Activated naive CD8-positive, alpha-beta T cell treated with anti-CD3 and anti-CD28 coated beads for 36 hours (primary cell): Measurements from ENCODE around the gene PTGES2. TPM values are rescaled to one million over a fixed set of nuclear protein-coding genes. Genes with fewer than 3 reads are reported as not detected.
"Not testable (repeated sequence)": the region's sequence is repeated elsewhere in the genome, so short reads cannot be mapped to it uniquely, and the experiment has no call there.

Experiments used
- DNase-seq: peaks from one replicate; pipeline ENCODE4 v3.0.0; 2021
- H3K27ac Mint-ChIP-seq: one replicate; pipeline ENCODE4 v1.8.0; 2022; ENCODE audit warnings: mild to moderate bottlenecking, moderate library complexity, mixed read lengths
- H3K27me3 Mint-ChIP-seq: one replicate; pipeline ENCODE4 v1.8.0; 2022; ENCODE audit warnings: mild to moderate bottlenecking, mixed read lengths
- H3K36me3 Mint-ChIP-seq: one replicate; pipeline ENCODE4 v1.8.0; 2021; ENCODE audit warnings: mild to moderate bottlenecking, mixed read lengths
- H3K4me1 Mint-ChIP-seq: one replicate; pipeline ENCODE4 v1.8.0; 2021; ENCODE audit warnings: mixed read lengths
- H3K4me3 Mint-ChIP-seq: one replicate; pipeline ENCODE4 v1.8.0; 2022; ENCODE audit warnings: mild to moderate bottlenecking, moderate library complexity, mixed read lengths
- H3K9me3 Mint-ChIP-seq: one replicate; pipeline ENCODE4 v1.8.0; 2022; ENCODE audit warnings: mixed read lengths
- total RNA-seq, 2 experiments: library from RNA; stranded (reverse); gene quantifications; one replicate each; pipeline ENCODE4 v1.2.3, GENCODE V29; 2021

PTGES2 gene
- total RNA-seq, 2 experiments from 2014 or later = 63.3 to 66.1 TPM

DNA sequence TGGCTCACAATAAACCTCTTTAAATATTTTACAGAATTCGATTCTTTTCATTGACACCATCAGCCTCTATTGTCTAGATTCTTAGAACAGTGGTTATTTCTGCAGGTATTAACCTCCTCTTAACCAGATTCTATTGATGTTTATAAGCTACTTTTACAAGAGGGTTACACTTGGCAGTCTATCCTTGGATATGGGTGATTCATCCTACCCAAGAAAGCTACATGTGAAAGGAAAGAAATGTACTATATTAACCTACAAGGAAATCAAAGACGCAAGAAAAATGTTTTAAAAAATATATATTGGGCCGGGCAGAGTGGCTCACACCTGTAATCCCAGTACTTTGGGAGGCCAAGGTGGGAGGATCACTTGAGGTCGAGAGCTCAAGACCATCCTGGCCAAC is 42.8 kb downstream of the PTGES2 start:
- Mint-ChIP-seq H3K36me3 (peaks cover 10% of the 10 kb centered on the region), H3K27me3 (no peaks in the 10 kb centered on the region), H3K4me3 (no peak overlapping the region), H3K9me3 (no peaks in the 10 kb centered on the region), H3K4me1 (peaks cover 52% of the 10 kb centered on the region), H3K27ac (no peak overlapping the region)
- DNase-seq = no peak

DNA sequence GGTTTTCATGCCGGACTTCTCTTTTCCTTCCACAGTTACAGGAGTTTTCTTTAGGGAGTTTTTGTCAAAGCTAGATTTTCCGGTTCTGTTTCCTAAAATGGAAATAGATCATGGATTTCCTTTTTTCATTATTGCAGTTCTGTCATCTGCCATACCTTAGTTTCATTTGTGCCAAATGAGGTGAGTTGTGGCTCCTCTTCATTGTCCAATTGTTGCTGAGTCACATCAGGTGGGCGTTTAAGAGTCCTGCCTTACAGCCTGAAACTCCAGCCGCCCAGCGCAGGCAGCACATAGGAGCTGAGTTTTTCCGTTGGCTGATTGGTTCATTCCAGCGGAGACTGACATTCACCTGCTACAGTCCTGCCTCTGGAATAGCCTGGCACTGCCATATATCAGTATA is 45.4 kb downstream of the PTGES2 start:
- Mint-ChIP-seq H3K9me3 (no peaks in the 10 kb centered on the region), H3K4me1 (peaks cover 53% of the 10 kb centered on the region), H3K36me3 (peaks cover 17% of the 10 kb centered on the region), H3K27ac (peak overlapping the region; percentile 59), H3K27me3 (no peaks in the 10 kb centered on the region), H3K4me3 (no peak overlapping the region)
- no peak for DNase-seq

DNA sequence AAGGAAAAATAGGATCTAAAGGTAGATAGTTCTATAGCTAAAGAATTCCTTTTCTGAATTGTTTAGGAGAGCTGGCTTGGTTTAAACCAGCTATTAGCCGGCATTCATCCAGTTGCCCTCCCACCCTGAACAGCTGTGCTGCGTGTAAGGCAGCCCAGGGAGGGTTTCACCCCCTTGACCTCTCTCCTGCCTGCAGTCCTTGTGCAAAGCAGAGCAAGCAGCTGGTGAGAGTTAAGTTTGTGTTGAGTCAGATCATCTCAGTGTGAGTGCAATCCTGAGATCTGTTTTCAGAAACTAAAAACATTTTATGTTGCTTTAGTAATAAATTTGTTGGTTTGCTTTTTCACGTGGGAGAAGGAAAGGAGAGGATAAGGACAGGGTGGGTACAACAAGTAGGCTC is 46.5 kb downstream of the PTGES2 start:
- Mint-ChIP-seq H3K4me1 (peaks cover 57% of the 10 kb centered on the region), H3K27ac (peak overlapping the region; percentile 25), H3K27me3 (no peaks in the 10 kb centered on the region), H3K4me3 (no peak overlapping the region), H3K9me3 (no peaks in the 10 kb centered on the region), H3K36me3 (peaks cover 24% of the 10 kb centered on the region)
- DNase-seq = no peak

DNA sequence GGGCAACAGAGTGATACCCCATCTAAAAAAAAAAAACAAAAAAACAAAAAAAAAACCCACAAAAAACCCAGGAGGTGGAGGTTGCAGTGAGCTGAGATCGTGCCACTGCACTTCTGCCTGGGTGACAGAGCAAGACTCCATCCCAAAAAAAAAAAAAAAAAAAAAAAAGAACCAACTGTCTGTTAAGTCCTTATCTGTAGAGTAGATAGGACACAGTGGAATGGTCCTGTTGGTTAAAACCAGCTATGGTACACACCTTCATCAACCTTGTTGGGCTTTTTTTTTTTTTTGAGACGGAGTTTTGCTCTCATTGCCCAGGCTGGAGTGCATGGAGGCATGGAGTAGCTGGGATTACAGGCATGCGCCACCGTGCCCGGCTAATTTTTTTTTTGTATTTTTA is 47.3 kb downstream of the PTGES2 start:
- H3K36me3 Mint-ChIP-seq = peaks cover 25% of the 10 kb centered on the region
- H3K27me3 Mint-ChIP-seq = no peaks in the 10 kb centered on the region
- H3K4me1 Mint-ChIP-seq = peaks cover 54% of the 10 kb centered on the region
- H3K9me3 Mint-ChIP-seq = no peaks in the 10 kb centered on the region
- no peak for DNase-seq
- no peak overlapping the region for H3K4me3 Mint-ChIP-seq
- H3K27ac Mint-ChIP-seq = no peak overlapping the region

DNA sequence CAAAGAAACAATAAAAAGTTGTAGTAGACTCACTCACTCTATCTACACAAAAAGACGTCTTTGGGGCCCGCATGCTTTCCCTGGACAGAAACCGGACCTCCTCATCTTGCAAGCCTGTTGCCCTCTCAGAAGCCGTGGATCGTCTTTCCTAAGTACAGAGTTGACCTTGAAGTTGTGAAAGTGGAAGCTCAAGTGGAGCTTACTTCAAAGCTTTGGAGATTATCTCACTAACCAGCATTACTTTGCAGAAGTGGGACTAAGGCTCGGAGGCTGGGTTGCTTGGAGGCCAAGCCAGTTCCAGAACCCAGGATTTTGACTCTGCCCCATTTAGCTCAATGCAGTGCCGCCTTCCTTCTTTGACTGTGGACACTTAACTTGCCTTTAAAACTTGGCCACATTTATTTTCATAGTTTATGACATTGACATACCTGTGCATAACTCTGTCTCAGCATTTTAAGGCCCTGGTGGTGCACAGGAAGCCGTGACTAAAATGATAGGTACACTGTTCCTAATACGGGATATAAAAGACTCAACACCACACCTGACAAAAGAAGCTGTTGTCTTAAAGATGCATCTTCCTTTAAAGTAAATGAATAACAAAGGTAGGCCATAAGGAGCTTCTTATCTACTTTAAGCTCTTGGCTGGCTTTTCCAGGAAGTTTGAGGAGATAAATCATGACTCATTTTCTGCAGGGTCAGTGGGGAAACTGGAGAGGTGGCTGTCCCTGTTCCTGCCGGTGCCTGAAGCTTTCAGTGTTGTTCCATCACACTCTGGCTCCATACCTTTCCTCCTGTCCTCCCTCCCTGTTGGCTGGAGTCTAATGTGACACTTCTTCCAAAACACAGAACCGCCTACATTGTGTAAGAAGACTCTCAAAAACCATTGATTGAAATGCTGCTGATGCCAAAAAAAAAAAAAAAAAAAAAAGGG is 48.8 kb downstream of the PTGES2 start:
- Mint-ChIP-seq H3K27me3 (no peaks in the 10 kb centered on the region), H3K9me3 (no peaks in the 10 kb centered on the region), H3K4me3 (no peak overlapping the region), H3K27ac (peak overlapping the region; percentile 69), H3K4me1 (peaks cover 45% of the 10 kb centered on the region), H3K36me3 (peaks cover 28% of the 10 kb centered on the region)
- no peak for DNase-seq

DNA sequence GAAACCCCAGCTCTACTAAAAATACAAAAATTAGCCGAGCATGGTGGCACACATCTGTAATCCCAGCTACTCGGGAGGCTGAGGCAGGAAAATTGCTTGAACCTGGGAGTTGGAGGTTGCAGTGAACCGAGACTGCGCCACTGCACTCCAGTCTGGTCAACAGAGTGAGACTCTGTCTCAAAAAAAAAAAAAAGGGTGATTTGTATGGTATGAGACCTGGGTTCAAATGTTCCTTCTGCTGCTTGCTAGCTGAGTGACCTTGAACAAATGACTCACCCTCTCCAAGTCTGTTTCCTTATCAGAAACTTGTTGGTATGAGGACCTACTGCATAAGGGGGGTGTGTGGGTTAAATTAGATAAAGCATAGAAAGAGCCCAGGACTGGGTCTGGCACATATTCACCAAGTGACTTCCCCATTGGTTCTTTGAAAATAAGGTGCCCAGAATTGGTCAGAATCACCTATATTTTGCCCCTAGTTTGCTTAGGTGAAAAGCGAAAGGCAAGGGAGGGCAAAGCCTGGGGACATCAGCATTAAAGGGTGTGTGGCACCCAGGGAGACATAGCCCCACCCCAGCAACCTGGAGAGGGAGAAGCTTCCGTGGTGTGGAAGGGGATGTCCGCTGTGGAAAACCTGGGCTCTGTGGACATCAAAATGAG is 49.6 kb downstream of the PTGES2 start:
- Mint-ChIP-seq H3K9me3 (no peaks in the 10 kb centered on the region), H3K4me1 (peaks cover 48% of the 10 kb centered on the region), H3K36me3 (peaks cover 34% of the 10 kb centered on the region), H3K4me3 (no peak overlapping the region), H3K27me3 (no peaks in the 10 kb centered on the region), H3K27ac (peak overlapping the region; percentile 31)
- DNase-seq = no peak

DNA sequence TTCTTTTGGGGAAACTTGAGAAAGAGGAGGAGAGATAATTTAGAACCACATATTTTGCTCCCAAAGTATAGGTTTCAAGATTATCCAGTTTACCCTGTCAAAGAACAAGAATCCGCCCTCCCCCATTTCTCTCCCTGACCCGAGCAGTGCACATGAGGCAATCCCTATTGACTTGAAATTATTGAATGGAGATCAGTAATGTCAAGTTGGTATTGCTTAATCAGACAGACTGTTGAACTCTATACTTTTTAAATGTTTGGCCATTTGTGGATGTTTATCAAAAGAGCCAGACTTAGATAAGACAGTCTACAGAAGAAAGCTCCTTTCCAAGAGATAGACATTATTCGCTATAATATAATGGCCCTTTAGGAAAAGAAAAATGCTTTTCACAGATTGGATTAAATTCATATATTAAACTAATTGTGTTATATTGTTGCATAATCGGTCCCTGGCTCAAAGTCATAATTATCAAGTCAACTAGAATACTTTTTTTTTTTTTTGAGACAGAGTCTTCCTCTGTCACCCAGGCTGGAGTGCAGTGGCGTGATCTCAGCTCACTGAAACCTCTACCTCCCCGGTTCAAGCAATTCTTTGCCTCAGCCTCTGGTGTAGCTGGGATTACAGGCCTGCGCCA is 54.2 kb downstream of the PTGES2 start:
- H3K27ac Mint-ChIP-seq = peak overlapping the region; percentile 89
- peaks cover 41% of the 10 kb centered on the region for H3K36me3 Mint-ChIP-seq
- H3K4me3 Mint-ChIP-seq = no peak overlapping the region
- no peaks in the 10 kb centered on the region for H3K27me3 Mint-ChIP-seq
- H3K4me1 Mint-ChIP-seq = peaks cover 49% of the 10 kb centered on the region
- DNase-seq = no peak
- H3K9me3 Mint-ChIP-seq = peaks cover 1% of the 10 kb centered on the region

DNA sequence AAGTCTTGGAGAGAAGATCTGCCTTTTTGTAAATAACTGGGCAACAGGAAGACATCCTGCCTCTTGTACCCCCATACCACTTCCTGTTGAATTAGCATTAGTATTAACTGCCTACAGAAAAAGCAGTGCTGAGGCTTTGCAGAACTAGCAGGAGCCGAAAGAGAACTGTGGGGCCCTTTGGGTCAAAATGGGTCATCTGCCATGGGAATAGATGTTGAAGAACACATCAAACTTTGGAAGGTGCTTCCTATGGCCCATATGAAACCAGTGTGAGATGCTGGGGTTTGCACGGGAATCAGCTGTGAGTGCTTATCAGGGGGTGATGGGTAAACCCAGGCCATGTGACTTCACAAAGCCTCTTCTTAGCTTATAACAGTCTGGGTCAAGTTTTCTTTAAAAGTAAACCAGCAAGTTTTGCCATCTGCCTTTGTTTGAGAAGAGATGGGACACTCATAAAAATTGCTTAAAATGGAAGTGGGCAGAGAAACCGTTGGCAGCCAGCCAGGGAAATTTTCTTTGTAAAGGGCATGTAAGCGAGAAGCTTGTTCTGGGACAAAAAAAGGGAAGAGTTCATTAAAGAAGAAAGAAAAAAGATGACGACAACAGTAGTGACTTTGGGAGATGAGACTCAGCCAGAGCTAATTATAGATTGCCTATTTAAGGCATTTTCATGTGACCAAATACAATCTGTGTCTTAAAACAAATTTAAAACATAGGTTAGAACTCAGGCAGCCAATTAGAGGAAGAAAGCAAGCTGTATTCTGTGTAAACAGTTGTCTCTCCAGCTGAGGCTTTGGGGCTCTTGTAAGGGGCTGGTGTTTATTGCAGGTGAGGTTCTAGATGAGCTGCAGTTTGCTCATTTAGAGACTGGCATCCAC is 55.1 kb downstream of the PTGES2 start:
- Mint-ChIP-seq H3K27me3 (no peaks in the 10 kb centered on the region), H3K4me1 (peaks cover 41% of the 10 kb centered on the region), H3K9me3 (peaks cover 1% of the 10 kb centered on the region), H3K4me3 (peak overlapping the region; percentile 79), H3K27ac (peak overlapping the region; percentile 89), H3K36me3 (peaks cover 35% of the 10 kb centered on the region)
- peak; percentile 54 for DNase-seq

DNA sequence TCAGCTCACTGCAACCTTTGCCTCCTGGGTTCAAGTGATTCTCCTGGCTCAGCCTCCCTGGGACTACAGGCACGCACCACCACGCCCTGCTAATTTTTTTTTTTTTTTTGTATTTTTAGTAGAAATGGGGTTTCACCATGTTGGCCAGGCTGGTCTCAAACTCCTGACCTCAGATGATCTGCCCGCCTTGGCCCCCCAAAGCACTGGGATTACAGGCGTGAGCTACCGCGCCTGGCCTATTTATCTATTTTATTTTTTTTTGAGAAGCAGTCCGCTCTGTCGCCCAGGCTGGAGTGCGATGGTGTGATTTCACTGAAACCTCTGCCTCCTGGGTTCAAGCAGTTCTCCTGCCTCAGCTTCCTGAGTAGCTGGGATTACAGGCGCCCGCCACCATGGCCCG is 56.1 kb downstream of the PTGES2 start:
- peaks cover 28% of the 10 kb centered on the region for H3K36me3 Mint-ChIP-seq
- peaks cover 36% of the 10 kb centered on the region for H3K4me1 Mint-ChIP-seq
- H3K4me3 Mint-ChIP-seq = peak overlapping the region; percentile 79
- not testable (repeated sequence) for H3K27me3 Mint-ChIP-seq, DNase-seq, H3K9me3 Mint-ChIP-seq
- peak overlapping the region; percentile 89 for H3K27ac Mint-ChIP-seq

DNA sequence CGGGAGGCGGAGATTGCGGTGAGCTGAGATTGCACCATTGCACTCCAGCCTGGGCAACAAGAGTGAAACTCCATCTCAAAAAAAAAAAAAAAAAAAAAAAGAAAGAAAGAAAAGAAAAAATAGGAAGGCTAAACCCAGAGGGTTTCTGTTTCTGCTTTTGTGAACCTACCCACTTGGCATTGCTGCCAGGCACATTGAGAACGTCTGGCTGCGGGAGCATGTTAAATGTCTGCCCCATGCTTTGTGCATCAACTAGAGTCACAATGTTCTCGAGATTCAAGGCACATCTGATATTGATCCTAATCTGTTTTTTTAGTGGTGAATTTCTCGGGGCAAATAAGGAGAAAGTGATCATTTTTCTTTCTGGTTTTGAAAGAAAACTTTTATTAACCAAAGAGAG is 56.7 kb downstream of the PTGES2 start:
- Mint-ChIP-seq H3K27me3 (no peaks in the 10 kb centered on the region), H3K27ac (peak overlapping the region; percentile 89), H3K9me3 (peaks cover 1% of the 10 kb centered on the region), H3K36me3 (peaks cover 30% of the 10 kb centered on the region), H3K4me3 (peak overlapping the region; percentile 66), H3K4me1 (peaks cover 40% of the 10 kb centered on the region)
- no peak for DNase-seq

Other genes starting within 250 kb of the PTGES2 start
- 10 to 100 TPM; 44.5 to 45.1 TPM for gene ST6GALNAC6, start 228.1 kb downstream of the PTGES2 start, total RNA-seq
- gene ST6GALNAC4, start 210.7 kb downstream of the PTGES2 start, total RNA-seq = 10 to 100 TPM; 45.3 to 51.2 TPM
- gene PIP5KL1, start 197.0 kb downstream of the PTGES2 start, total RNA-seq = 1 to 10 TPM; 2.3 to 3.2 TPM
- gene DPM2, start 189.9 kb downstream of the PTGES2 start, total RNA-seq = 10 to 100 TPM; 55.4 to 57.6 TPM
- 10 to 100 TPM; 77.2 to 83.8 TPM for gene EEIG1, start 146.7 kb downstream of the PTGES2 start, total RNA-seq
- 10 to 100 TPM; 11.2 to 12.0 TPM for gene NAIF1, start 60.4 kb downstream of the PTGES2 start, total RNA-seq
- gene SLC25A25, start 59.5 kb downstream of the PTGES2 start, total RNA-seq = 10 to 100 TPM; 13.0 to 14.5 TPM
- not detected for gene LCN2, start 21.7 kb upstream of the PTGES2 start, total RNA-seq
- gene BBLN, start 32.5 kb upstream of the PTGES2 start, total RNA-seq = 10 to 100 TPM; 74.1 to 77.3 TPM
- 10 to 100 TPM; 86.8 to 91.3 TPM for gene CIZ1, start 63.8 kb upstream of the PTGES2 start, total RNA-seq
- gene DNM1, start 75.7 kb upstream of the PTGES2 start, total RNA-seq = under 1 TPM; 0.37 to 0.58 TPM
- 10 to 100 TPM; 23.4 to 24.3 TPM for gene GOLGA2, start 148.3 kb upstream of the PTGES2 start, total RNA-seq
- 10 to 100 TPM; 16.9 to 19.4 TPM for gene SWI5, start 148.5 kb upstream of the PTGES2 start, total RNA-seq
- 10 to 100 TPM; 43.5 to 45.4 TPM for gene TRUB2, start 194.7 kb upstream of the PTGES2 start, total RNA-seq
- 10 to 100 TPM; 41.4 to 45.6 TPM for gene COQ4, start 195.1 kb upstream of the PTGES2 start, total RNA-seq
- gene SLC27A4, start 212.8 kb upstream of the PTGES2 start, total RNA-seq = 10 to 100 TPM; 21.0 to 22.8 TPM
- gene URM1, start 243.6 kb upstream of the PTGES2 start, total RNA-seq = 10 to 100 TPM; 81.7 to 85.6 TPM